ENCODE measurements around the gene CBFA2T2. TPM values are rescaled to one million over a fixed set of nuclear protein-coding genes. Genes with fewer than 3 reads are reported as not detected.
"Not testable (repeated sequence)": the region's sequence is repeated elsewhere in the genome, so short reads cannot be mapped to it uniquely, and the experiment has no call there.

Gene CBFA2T2
- polyA plus RNA-seq, 1 donor (not counting 4 experiments of a cell fraction or from before 2014, with no cell fraction given), result 6.8 TPM

DNA sequence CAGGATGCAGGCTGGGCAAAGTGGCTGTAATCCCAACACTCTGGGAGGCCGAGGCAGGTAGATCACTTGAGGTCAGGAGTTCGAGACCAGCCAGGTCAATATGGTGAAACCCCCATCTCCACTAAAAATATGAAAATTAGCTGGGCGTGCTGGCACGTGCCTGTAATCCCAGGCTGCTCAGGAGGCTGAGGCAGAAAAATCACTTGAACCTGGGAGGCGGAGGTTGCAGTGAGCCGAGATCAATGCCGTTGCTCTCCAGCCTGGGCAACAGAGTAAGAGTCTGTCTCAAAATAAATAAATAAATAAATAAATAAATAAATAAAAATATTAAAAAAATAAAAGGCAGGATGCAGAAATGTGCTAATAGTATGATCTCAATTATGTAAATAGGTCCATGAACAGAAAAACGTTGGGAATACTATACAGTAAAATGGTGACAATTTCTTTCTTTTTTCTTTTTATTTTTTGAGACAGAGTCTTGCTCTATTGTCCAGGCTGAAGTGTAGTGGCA is 8.4 kb upstream of the CBFA2T2 start:
- no peaks in the 10 kb centered on the region for H3K27me3 ChIP-seq (ENCODE audit: control insufficient read depth, extremely low read depth, insufficient read depth, low read length)
- no peak overlapping the region for H3K4me3 ChIP-seq (ENCODE audit: control insufficient read depth in 2 of 3, extremely low read depth in 1 of 3, insufficient read depth in 2 of 3, low read depth in 1 of 3, low read length in 3 of 3)
- dilution Hi-C loops (cut with MboI; ENCODE audit: extremely low pct_ligation_motif_present, low sequenced_read_pairs), result no loop called here
- H3K4me1 ChIP-seq (ENCODE audit: control insufficient read depth, extremely low read depth, insufficient read depth, low read length), result no peaks in the 10 kb centered on the region
- FAIRE-seq (no peak), DNase-seq (ENCODE audit: low read depth, low spot score) (no peak)
- H4K20me1 ChIP-seq (ENCODE audit: control insufficient read depth, extremely low read depth, insufficient read depth, low read length), result no peaks in the 10 kb centered on the region
- no peak for TF ChIP-seq EZH2 (IDR thresholded peaks at IDR 0.05; ENCODE audit: low read length)
- TF ChIP-seq, protein P1, sequence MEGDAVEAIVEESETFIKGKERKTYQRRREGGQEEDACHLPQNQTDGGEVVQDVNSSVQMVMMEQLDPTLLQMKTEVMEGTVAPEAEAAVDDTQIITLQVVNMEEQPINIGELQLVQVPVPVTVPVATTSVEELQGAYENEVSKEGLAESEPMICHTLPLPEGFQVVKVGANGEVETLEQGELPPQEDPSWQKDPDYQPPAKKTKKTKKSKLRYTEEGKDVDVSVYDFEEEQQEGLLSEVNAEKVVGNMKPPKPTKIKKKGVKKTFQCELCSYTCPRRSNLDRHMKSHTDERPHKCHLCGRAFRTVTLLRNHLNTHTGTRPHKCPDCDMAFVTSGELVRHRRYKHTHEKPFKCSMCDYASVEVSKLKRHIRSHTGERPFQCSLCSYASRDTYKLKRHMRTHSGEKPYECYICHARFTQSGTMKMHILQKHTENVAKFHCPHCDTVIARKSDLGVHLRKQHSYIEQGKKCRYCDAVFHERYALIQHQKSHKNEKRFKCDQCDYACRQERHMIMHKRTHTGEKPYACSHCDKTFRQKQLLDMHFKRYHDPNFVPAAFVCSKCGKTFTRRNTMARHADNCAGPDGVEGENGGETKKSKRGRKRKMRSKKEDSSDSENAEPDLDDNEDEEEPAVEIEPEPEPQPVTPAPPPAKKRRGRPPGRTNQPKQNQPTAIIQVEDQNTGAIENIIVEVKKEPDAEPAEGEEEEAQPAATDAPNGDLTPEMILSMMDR (optimal IDR thresholded peaks at IDR 0.05 in 1 of 3, IDR thresholded peaks at IDR 0.05 in 1 of 3, conservative IDR thresholded peaks at IDR 0.05 in 1 of 3; ENCODE audit: extremely low read depth in 1 of 3, insufficient read depth in 2 of 3, low read length in 3 of 3), result no peak
- no peak overlapping the region for H3K27ac ChIP-seq (ENCODE audit: control insufficient read depth, insufficient read depth, low read length)
- no peaks in the 10 kb centered on the region for H3K79me2 ChIP-seq (ENCODE audit: control insufficient read depth, insufficient read depth, low read length)
- no peak overlapping the region for H2AFZ ChIP-seq (ENCODE audit: control insufficient read depth, low read length)
- no peaks in the 10 kb centered on the region for H3K9me1 ChIP-seq (ENCODE audit: control insufficient read depth, extremely low read depth, insufficient read depth, low read length)
- H3K4me2 ChIP-seq (ENCODE audit: control insufficient read depth, extremely low read depth, insufficient read depth, low read depth, low read length), result no peak overlapping the region
- H3K36me3 ChIP-seq (ENCODE audit: control insufficient read depth in 2 of 2, extremely low read depth in 1 of 2, insufficient read depth in 2 of 2, low read length in 2 of 2), result no peaks in the 10 kb centered on the region
- no peak overlapping the region for H3K9ac ChIP-seq (ENCODE audit: control insufficient read depth, extremely low read depth, insufficient read depth, low read length)
- H3K9me3 ChIP-seq (ENCODE audit: control insufficient read depth, low read depth, low read length), result no peaks in the 10 kb centered on the region

DNA sequence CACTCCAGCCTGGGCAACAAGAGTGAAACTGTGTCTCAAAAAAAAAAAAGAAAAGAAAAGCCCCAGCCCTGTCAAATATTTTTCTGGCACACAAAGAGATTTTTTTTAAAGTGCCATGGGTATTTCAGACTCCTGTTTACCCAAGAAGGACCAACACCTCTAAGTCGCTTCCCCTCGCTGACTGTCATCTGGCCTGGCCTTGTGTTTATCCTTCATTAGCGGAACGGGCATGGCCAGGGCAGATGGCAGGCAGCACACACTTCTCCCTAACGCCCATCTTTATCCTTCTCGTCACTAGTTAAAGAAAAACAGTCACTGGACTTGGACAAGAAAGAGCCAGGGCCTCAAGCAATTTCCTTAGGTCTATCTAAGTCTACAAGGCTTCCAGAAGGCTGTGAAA is 7.3 kb upstream of the CBFA2T2 start:
- no peak overlapping the region for H3K9ac ChIP-seq (ENCODE audit: control insufficient read depth, extremely low read depth, insufficient read depth, low read length)
- no peaks in the 10 kb centered on the region for H3K9me3 ChIP-seq (ENCODE audit: control insufficient read depth, low read depth, low read length)
- H3K4me3 ChIP-seq (ENCODE audit: control insufficient read depth in 2 of 3, extremely low read depth in 1 of 3, insufficient read depth in 2 of 3, low read depth in 1 of 3, low read length in 3 of 3), result no peak overlapping the region
- H3K27me3 ChIP-seq (ENCODE audit: control insufficient read depth, extremely low read depth, insufficient read depth, low read length), result no peaks in the 10 kb centered on the region
- no peaks in the 10 kb centered on the region for H3K36me3 ChIP-seq (ENCODE audit: control insufficient read depth in 2 of 2, extremely low read depth in 1 of 2, insufficient read depth in 2 of 2, low read length in 2 of 2)
- no peak overlapping the region for H3K27ac ChIP-seq (ENCODE audit: control insufficient read depth, insufficient read depth, low read length)
- TF ChIP-seq EZH2 (IDR thresholded peaks at IDR 0.05; ENCODE audit: low read length), result no peak
- TF ChIP-seq, protein P1 (optimal IDR thresholded peaks at IDR 0.05 in 1 of 3, IDR thresholded peaks at IDR 0.05 in 1 of 3, conservative IDR thresholded peaks at IDR 0.05 in 1 of 3; ENCODE audit: extremely low read depth in 1 of 3, insufficient read depth in 2 of 3, low read length in 3 of 3), result no peak
- FAIRE-seq, result no peak
- no peaks in the 10 kb centered on the region for H3K9me1 ChIP-seq (ENCODE audit: control insufficient read depth, extremely low read depth, insufficient read depth, low read length)
- H4K20me1 ChIP-seq (ENCODE audit: control insufficient read depth, extremely low read depth, insufficient read depth, low read length), result no peaks in the 10 kb centered on the region
- dilution Hi-C loops (cut with MboI; ENCODE audit: extremely low pct_ligation_motif_present, low sequenced_read_pairs), result no loop called here
- no peaks in the 10 kb centered on the region for H3K4me1 ChIP-seq (ENCODE audit: control insufficient read depth, extremely low read depth, insufficient read depth, low read length)
- no peak overlapping the region for H3K4me2 ChIP-seq (ENCODE audit: control insufficient read depth, extremely low read depth, insufficient read depth, low read depth, low read length)
- H2AFZ ChIP-seq (ENCODE audit: control insufficient read depth, low read length), result no peak overlapping the region
- H3K79me2 ChIP-seq (ENCODE audit: control insufficient read depth, insufficient read depth, low read length), result no peaks in the 10 kb centered on the region
- no peak for DNase-seq (ENCODE audit: low read depth, low spot score)

GRCh38 chr20:33483186-33483585 is 6.7 kb upstream of the CBFA2T2 start:
- H3K36me3 ChIP-seq (ENCODE audit: control insufficient read depth in 2 of 2, extremely low read depth in 1 of 2, insufficient read depth in 2 of 2, low read length in 2 of 2); H3K27me3 ChIP-seq (ENCODE audit: control insufficient read depth, extremely low read depth, insufficient read depth, low read length); H3K9ac ChIP-seq (ENCODE audit: control insufficient read depth, extremely low read depth, insufficient read depth, low read length); H3K4me1 ChIP-seq (ENCODE audit: control insufficient read depth, extremely low read depth, insufficient read depth, low read length); FAIRE-seq; H3K9me1 ChIP-seq (ENCODE audit: control insufficient read depth, extremely low read depth, insufficient read depth, low read length); H3K27ac ChIP-seq (ENCODE audit: control insufficient read depth, insufficient read depth, low read length); H2AFZ ChIP-seq (ENCODE audit: control insufficient read depth, low read length); H3K4me3 ChIP-seq (ENCODE audit: control insufficient read depth in 2 of 3, extremely low read depth in 1 of 3, insufficient read depth in 2 of 3, low read depth in 1 of 3, low read length in 3 of 3); H3K4me2 ChIP-seq (ENCODE audit: control insufficient read depth, extremely low read depth, insufficient read depth, low read depth, low read length); DNase-seq (ENCODE audit: low read depth, low spot score); H3K79me2 ChIP-seq (ENCODE audit: control insufficient read depth, insufficient read depth, low read length); H4K20me1 ChIP-seq (ENCODE audit: control insufficient read depth, extremely low read depth, insufficient read depth, low read length); H3K9me3 ChIP-seq (ENCODE audit: control insufficient read depth, low read depth, low read length); dilution Hi-C loops (cut with MboI; ENCODE audit: extremely low pct_ligation_motif_present, low sequenced_read_pairs): not testable (repeated sequence)

Measured in keratinocyte (primary cell).